Mesendoderm (in vitro differentiated cells): ENCODE data around the gene HEATR3.

Experiments used
- DNase-seq: peaks from one replicate; pipeline ENCODE4 v3.0.0; 2013
- H2AK5ac ChIP-seq: 2 replicates; pipeline ENCODE4 v1.6.1; 2013; ENCODE audit warnings: low read length, inconsistent platforms
- H2BK120ac ChIP-seq: 2 replicates; pipeline ENCODE4 v1.6.1; 2013; ENCODE audit warnings: low read depth, mild to moderate bottlenecking, low read length, moderate library complexity, mixed read lengths
- H2BK15ac ChIP-seq: replicated peaks from 2 replicates; pipeline ENCODE4 v1.6.1; 2013; ENCODE audit warnings: low read depth, mild to moderate bottlenecking, moderate library complexity
- H2BK5ac ChIP-seq: 2 replicates; pipeline ENCODE4 v1.6.1; 2013; ENCODE audit warnings: low read length, inconsistent platforms
- H3K18ac ChIP-seq: 2 replicates; pipeline ENCODE4 v1.6.1; 2013; ENCODE audit warnings: mild to moderate bottlenecking, low read length, mixed read lengths
- H3K23ac ChIP-seq: one replicate; pipeline ENCODE4 v1.6.1; 2013; ENCODE audit warnings: low read length
- H3K27ac ChIP-seq: 2 replicates; pipeline ENCODE4 v1.5.1; 2013; ENCODE audit warnings: low read depth, mild to moderate bottlenecking, inconsistent platforms, low read length, moderate library complexity
- H3K27me3 ChIP-seq: 2 replicates; pipeline ENCODE4 v1.6.1; 2013; ENCODE audit warnings: low read length, control low read depth, mild to moderate bottlenecking, inconsistent platforms; ENCODE audit not compliant: insufficient read depth, poor library complexity
- H3K36me3 ChIP-seq: 2 replicates; pipeline ENCODE4 v1.6.1; 2013; ENCODE audit warnings: low read length, inconsistent platforms; ENCODE audit not compliant: control insufficient read depth, insufficient read depth
- H3K4ac ChIP-seq: one replicate; pipeline ENCODE4 v1.6.1; 2013; ENCODE audit warnings: low read depth, mild to moderate bottlenecking, low read length, moderate library complexity
- H3K4me1 ChIP-seq: 2 replicates; pipeline ENCODE4 v1.6.1; 2013; ENCODE audit warnings: low read depth, low read length, inconsistent platforms; ENCODE audit not compliant: control insufficient read depth
- H3K4me2 ChIP-seq: 2 replicates; pipeline ENCODE4 v1.6.1; 2013; ENCODE audit warnings: low read length
- H3K4me3 ChIP-seq: 2 replicates; pipeline ENCODE4 v1.5.1; 2013; ENCODE audit warnings: mild to moderate bottlenecking, low read length
- H3K56ac ChIP-seq: one replicate; pipeline ENCODE4 v1.6.1; 2013; ENCODE audit warnings: low read length
- H3K79me1 ChIP-seq: 2 replicates; pipeline ENCODE4 v1.6.1; 2013; ENCODE audit warnings: low read length, inconsistent platforms
- H3K79me2 ChIP-seq: 2 replicates; pipeline ENCODE4 v1.6.1; 2013; ENCODE audit warnings: mild to moderate bottlenecking, low read length; ENCODE audit not compliant: control insufficient read depth, insufficient read depth
- H3K9ac ChIP-seq: 2 replicates; pipeline ENCODE4 v1.6.1; 2013; ENCODE audit warnings: low read length, inconsistent platforms
- H4K5ac ChIP-seq: one replicate; pipeline ENCODE4 v1.6.1; 2013; ENCODE audit warnings: low read length
- H4K8ac ChIP-seq: one replicate; pipeline ENCODE4 v1.6.1; 2013; ENCODE audit warnings: low read depth, mild to moderate bottlenecking, control low read depth, low read length, moderate library complexity
- WGBS: extraction: QIAGEN DNeasy Blood & Tissue Kit; methylation state at CpG from one replicate; pipeline ENCODE4 v1.1.7; 2013; ENCODE audit warnings: low lambda C conversion rate, missing lambda C conversion rate; ENCODE audit not compliant: insufficient coverage; ENCODE audit errors: extremely low coverage; 5-methylcytosine and 5-hydroxymethylcytosine counted together

HEATR3 gene

GRCh38 chr16:50092891-50093290, 27.1 kb downstream of the HEATR3 start:
- no peak overlapping the region for H4K5ac ChIP-seq
- no peak overlapping the region for H3K4me3 ChIP-seq

GRCh38 chr16:50093607-50094539, 28.1 kb downstream of the HEATR3 start:
- H3K4ac ChIP-seq: no peak overlapping the region
- no peaks in the 10 kb centered on the region for H3K79me2 ChIP-seq
- no peak overlapping the region for H3K4me3 ChIP-seq
- H4K5ac ChIP-seq: no peak overlapping the region
- H3K79me1 ChIP-seq: no peaks in the 10 kb centered on the region
- H3K4me2 ChIP-seq: no peak overlapping the region
- no peak for DNase-seq
- no CpG with 5 or more reads among the region's 12 CpGs for WGBS
- no peak overlapping the region for H2BK15ac ChIP-seq
- no peak overlapping the region for H4K8ac ChIP-seq
- no peak overlapping the region for H3K56ac ChIP-seq
- H2BK120ac ChIP-seq: no peak overlapping the region
- H3K9ac ChIP-seq: no peak overlapping the region
- no peak overlapping the region for H3K27ac ChIP-seq
- no peak overlapping the region for H2BK5ac ChIP-seq
- no peak overlapping the region for H2AK5ac ChIP-seq
- no peak overlapping the region for H3K18ac ChIP-seq
- no peak overlapping the region for H3K23ac ChIP-seq
- no peaks in the 10 kb centered on the region for H3K27me3 ChIP-seq
- no peaks in the 10 kb centered on the region for H3K4me1 ChIP-seq
- H3K36me3 ChIP-seq: no peaks in the 10 kb centered on the region

More at GRCh38 chr16:50092891-50093290, 27.1 kb downstream of the HEATR3 start:
- no peaks in the 10 kb centered on the region for H3K27me3 ChIP-seq
- H3K27ac ChIP-seq: no peak overlapping the region
- H3K79me1 ChIP-seq: no peaks in the 10 kb centered on the region
- H3K4me1 ChIP-seq: no peaks in the 10 kb centered on the region
- no peak overlapping the region for H3K9ac ChIP-seq
- no CpG with 5 or more reads among the region's 6 CpGs for WGBS
- no peak for DNase-seq
- no peak overlapping the region for H4K8ac ChIP-seq
- no peak overlapping the region for H3K56ac ChIP-seq
- H3K4me2 ChIP-seq: no peak overlapping the region
- H3K36me3 ChIP-seq: peaks cover 4% of the 10 kb centered on the region
- H2BK5ac ChIP-seq: no peak overlapping the region
- no peak overlapping the region for H2BK15ac ChIP-seq
- no peak overlapping the region for H2AK5ac ChIP-seq
- no peak overlapping the region for H3K18ac ChIP-seq
- H3K4ac ChIP-seq: no peak overlapping the region
- H3K23ac ChIP-seq: no peak overlapping the region
- no peaks in the 10 kb centered on the region for H3K79me2 ChIP-seq
- no peak overlapping the region for H2BK120ac ChIP-seq

DNA sequence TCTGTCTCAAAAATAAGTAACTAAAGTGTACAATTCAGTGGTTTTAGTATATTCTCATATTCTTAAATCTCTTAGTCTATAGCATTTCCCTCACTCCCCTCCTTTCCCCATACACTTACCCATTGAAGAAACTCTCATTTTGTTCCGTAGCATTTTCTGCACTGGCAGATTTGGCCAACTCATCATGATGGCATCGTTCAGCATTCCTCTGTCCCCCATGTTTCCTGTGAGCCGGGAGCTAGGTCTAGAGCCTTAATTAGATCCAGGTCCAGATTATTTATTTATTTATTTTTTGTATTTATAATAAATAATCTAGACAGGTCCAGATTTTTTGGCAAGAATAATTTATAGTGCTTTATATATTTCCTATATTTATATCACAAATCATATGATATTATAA, 31.0 kb downstream of the HEATR3 start:
- Histone ChIP-seq H3K4me3 (no peak overlapping the region), H3K79me2 (no peaks in the 10 kb centered on the region), H4K5ac (no peak overlapping the region), H3K56ac (no peak overlapping the region), H3K36me3 (peaks cover 2% of the 10 kb centered on the region), H3K27ac (no peak overlapping the region), H3K27me3 (no peaks in the 10 kb centered on the region), H4K8ac (no peak overlapping the region), H3K4me2 (no peak overlapping the region), H3K9ac (no peak overlapping the region), H2BK120ac (no peak overlapping the region), H2BK15ac (no peak overlapping the region), H2BK5ac (no peak overlapping the region), H3K18ac (no peak overlapping the region), H3K23ac (no peak overlapping the region), H3K4me1 (no peaks in the 10 kb centered on the region), H3K4ac (no peak overlapping the region), H3K79me1 (no peaks in the 10 kb centered on the region), H2AK5ac (no peak overlapping the region)
- DNase-seq: no peak
- no CpG with 5 or more reads among the region's 3 CpGs for WGBS

DNA sequence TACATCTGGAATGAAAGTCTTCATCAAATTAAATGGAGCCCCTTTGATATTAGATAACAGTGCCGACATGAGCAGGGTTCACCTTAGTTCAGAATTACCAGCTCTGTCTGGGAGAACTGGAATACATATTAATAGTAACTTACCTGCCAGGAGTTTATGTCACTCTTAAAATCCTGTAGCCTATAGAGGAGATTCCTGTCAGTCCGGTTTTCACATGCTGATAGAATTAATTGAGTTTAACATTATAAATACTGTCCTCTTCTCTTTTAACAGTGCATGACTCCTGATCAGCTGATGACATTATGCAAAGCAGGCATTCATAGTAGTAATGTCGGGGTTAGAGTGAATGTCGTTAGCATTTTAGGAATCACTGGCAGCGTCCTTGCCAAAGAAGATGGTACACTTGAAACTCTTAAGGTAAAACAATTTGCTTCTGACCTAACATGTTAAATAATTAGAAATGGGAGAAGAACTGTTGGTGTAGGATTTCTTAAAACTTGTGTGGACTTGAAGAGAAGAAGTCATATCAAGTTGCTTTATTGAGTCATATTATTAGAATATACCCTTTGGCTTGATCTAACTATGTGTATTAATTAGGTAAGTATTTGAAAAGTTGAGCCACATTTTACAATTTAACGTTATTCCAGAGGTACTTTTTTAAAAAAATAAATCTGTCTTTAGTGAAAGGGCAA, 34.3 kb downstream of the HEATR3 start:
- Histone ChIP-seq H3K18ac (no peak overlapping the region), H3K27ac (no peak overlapping the region), H3K79me2 (no peaks in the 10 kb centered on the region), H3K23ac (no peak overlapping the region), H3K4me1 (no peaks in the 10 kb centered on the region), H2BK15ac (no peak overlapping the region), H4K8ac (no peak overlapping the region), H3K4ac (no peak overlapping the region), H3K27me3 (no peaks in the 10 kb centered on the region), H3K9ac (no peak overlapping the region), H3K4me3 (no peak overlapping the region), H4K5ac (no peak overlapping the region), H3K79me1 (no peaks in the 10 kb centered on the region), H3K4me2 (no peak overlapping the region), H2BK120ac (no peak overlapping the region), H2AK5ac (no peak overlapping the region), H3K56ac (no peak overlapping the region), H3K36me3 (peaks cover 5% of the 10 kb centered on the region), H2BK5ac (no peak overlapping the region)
- no peak for DNase-seq
- WGBS: no CpG with 5 or more reads among the region's 6 CpGs

DNA sequence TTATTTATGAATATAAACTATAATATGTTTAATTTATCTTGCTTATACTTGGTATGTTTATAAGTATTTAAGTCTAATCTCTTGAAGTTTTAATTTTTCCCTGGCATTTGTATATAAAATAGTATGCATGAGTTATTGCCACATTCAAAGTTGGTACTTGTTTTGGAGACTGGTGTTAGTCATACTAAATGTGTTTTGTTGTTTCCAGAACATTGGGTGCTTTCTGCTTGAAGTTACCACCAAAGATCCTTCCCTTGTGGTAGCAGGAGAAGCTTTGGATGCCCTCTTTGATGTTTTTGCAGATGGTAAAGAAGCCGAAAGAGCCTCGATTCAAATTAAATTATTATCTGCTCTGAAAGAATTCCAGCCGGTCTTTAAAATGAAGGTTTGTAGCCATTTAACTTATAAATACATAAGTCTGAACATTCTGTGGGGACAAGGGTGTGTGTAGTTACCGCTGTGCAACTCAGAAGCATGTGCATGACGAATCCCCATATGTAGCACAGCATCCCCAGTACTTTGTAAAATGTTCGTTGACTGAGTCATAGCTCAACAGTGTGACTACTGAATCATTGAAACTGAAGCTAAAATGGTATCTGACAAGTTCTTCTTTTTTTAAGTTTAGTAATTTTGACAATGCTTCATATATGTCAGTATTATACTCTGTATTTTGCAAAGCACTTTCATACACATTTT, 36.4 kb downstream of the HEATR3 start:
- Histone ChIP-seq H2BK5ac (no peak overlapping the region), H3K27me3 (no peaks in the 10 kb centered on the region), H3K18ac (no peak overlapping the region), H3K23ac (no peak overlapping the region), H3K27ac (no peak overlapping the region), H2BK120ac (no peak overlapping the region), H3K9ac (no peak overlapping the region), H3K36me3 (peaks cover 5% of the 10 kb centered on the region), H3K79me1 (no peaks in the 10 kb centered on the region), H3K4ac (no peak overlapping the region), H3K56ac (no peak overlapping the region), H4K8ac (no peak overlapping the region), H3K4me3 (no peak overlapping the region), H2AK5ac (no peak overlapping the region), H3K79me2 (no peaks in the 10 kb centered on the region), H3K4me1 (no peaks in the 10 kb centered on the region), H3K4me2 (no peak overlapping the region), H4K5ac (no peak overlapping the region), H2BK15ac (no peak overlapping the region)
- WGBS: no CpG with 5 or more reads among the region's 6 CpGs
- no peak for DNase-seq
